Measurements from ENCODE around the gene MSI2. TPM values are rescaled to one million over a fixed set of nuclear protein-coding genes. Genes with fewer than 3 reads are reported as not detected.

MSI2 gene
- total RNA-seq, 4 donors from 2014 or later = 19.7 to 35.8 (median 22.4) TPM

GRCh38 chr17:57443781-57444180, 187.5 kb downstream of the MSI2 start:
- Histone ChIP-seq H3K9me3 (no peaks in the 10 kb centered on the region), H3K36me3 (no peaks in the 10 kb centered on the region), H3K4me3 (no peak overlapping the region), H3K27ac (no peak overlapping the region), H3K27me3 (no peaks in the 10 kb centered on the region), H3K4me1 (peaks cover 38% of the 10 kb centered on the region)
- DNase-seq (ENCODE audit: low spot score in 2 of 2) = no peak
- WGBS = 98% methylated on average over 5 of the region's 5 CpGs
- TF ChIP-seq POLR2A (IDR thresholded peaks at IDR 0.05) = no peak
- TF ChIP-seq CTCF (IDR thresholded peaks at IDR 0.05) = no peak
- TF ChIP-seq POLR2AphosphoS5 (IDR thresholded peaks at IDR 0.05) = no peak
- TF ChIP-seq EP300 (IDR thresholded peaks at IDR 0.05) = no peak

GRCh38 chr17:57444682-57445450, 188.5 kb downstream of the MSI2 start:
- H3K27ac ChIP-seq = no peak overlapping the region
- no peak for DNase-seq (ENCODE audit: low spot score in 2 of 2)
- H3K4me1 ChIP-seq = peaks cover 38% of the 10 kb centered on the region
- H3K4me3 ChIP-seq = no peak overlapping the region
- WGBS = 80% methylated on average over 13 of the region's 13 CpGs
- H3K9me3 ChIP-seq = no peaks in the 10 kb centered on the region
- no peaks in the 10 kb centered on the region for H3K27me3 ChIP-seq
- TF ChIP-seq EP300 (IDR thresholded peaks at IDR 0.05) (no peak), CTCF (IDR thresholded peaks at IDR 0.05) (no peak), POLR2A (IDR thresholded peaks at IDR 0.05) (no peak), POLR2AphosphoS5 (IDR thresholded peaks at IDR 0.05) (no peak)
- no peaks in the 10 kb centered on the region for H3K36me3 ChIP-seq

GRCh38 chr17:57445772-57446472, 189.6 kb downstream of the MSI2 start:
- no peaks in the 10 kb centered on the region for H3K9me3 ChIP-seq
- no peak overlapping the region for H3K4me3 ChIP-seq
- no peak overlapping the region for H3K27ac ChIP-seq
- peaks cover 27% of the 10 kb centered on the region for H3K4me1 ChIP-seq
- TF ChIP-seq POLR2AphosphoS5 (IDR thresholded peaks at IDR 0.05) (no peak), EP300 (IDR thresholded peaks at IDR 0.05) (no peak), CTCF (IDR thresholded peaks at IDR 0.05) (no peak), POLR2A (IDR thresholded peaks at IDR 0.05) (no peak)
- H3K27me3 ChIP-seq = no peaks in the 10 kb centered on the region
- WGBS = 89% methylated on average over 17 of the region's 17 CpGs
- no peak for DNase-seq (ENCODE audit: low spot score in 2 of 2)
- no peaks in the 10 kb centered on the region for H3K36me3 ChIP-seq

- TF ChIP-seq CTCF (IDR thresholded peaks at IDR 0.05) (no peak), EP300 (IDR thresholded peaks at IDR 0.05) (no peak), POLR2A (IDR thresholded peaks at IDR 0.05) (no peak), POLR2AphosphoS5 (IDR thresholded peaks at IDR 0.05) (no peak)
- WGBS = 92% methylated on average over 10 of the region's 10 CpGs
- H3K27me3 ChIP-seq = no peaks in the 10 kb centered on the region
- no peak overlapping the region for H3K4me3 ChIP-seq
- H3K4me1 ChIP-seq = peaks cover 12% of the 10 kb centered on the region
- no peak overlapping the region for H3K27ac ChIP-seq
- H3K9me3 ChIP-seq = no peaks in the 10 kb centered on the region
- no peaks in the 10 kb centered on the region for H3K36me3 ChIP-seq
- no peak for DNase-seq (ENCODE audit: low spot score in 2 of 2)
Measured at GRCh38 chr17:57447357-57447989, 191.2 kb downstream of the MSI2 start.

Measured in suprapubic skin (tissue), 4 donors.